Left ventricle myocardium inferior (tissue), 1 donor: ENCODE results near the gene C10orf88. TPM values are rescaled to one million over a fixed set of nuclear protein-coding genes. Genes with fewer than 3 reads are reported as not detected.

ENCODE experiments used
- DNase-seq: peaks from one replicate; pipeline ENCODE4 v3.0.0-alpha.2; 2020
- H3K27ac ChIP-seq: fragments of 200-600 bp; replicated peaks from 2 replicates; pipeline ENCODE4 v1.8.0; 2021
- H3K27me3 ChIP-seq: fragments of 200-600 bp; 2 replicates; pipeline ENCODE4 v1.8.0; 2021; ENCODE audit warnings: low read depth
- H3K36me3 ChIP-seq: fragments of 200-600 bp; 2 replicates; pipeline ENCODE4 v1.8.0; 2021
- H3K4me1 ChIP-seq: fragments of 200-600 bp; 2 replicates; pipeline ENCODE4 v1.8.0; 2021
- H3K4me3 ChIP-seq: fragments of 200-600 bp; 2 replicates; pipeline ENCODE4 v1.8.0; 2021; ENCODE audit warnings: mild to moderate bottlenecking, moderate library complexity
- H3K9me3 ChIP-seq: fragments of 200-600 bp; replicated peaks from 2 replicates; pipeline ENCODE4 v1.8.0; 2021
- intact Hi-C: fragments of 100-400 bp; cut with micrococcal nuclease; formaldehyde crosslinking; loops from one replicate; pipeline ENCODE4 v1.11.0; 2022
- total RNA-seq: library from RNA; stranded (reverse); fragmentation: NEBNext Ultra II Directional; extraction: Animal tissue kit (Norgen Biotek cat#: 25700); gene quantifications from one replicate; pipeline ENCODE4 v1.2.1, GENCODE V29; 2021
- TF ChIP-seq, protein P1 (sequence below): fragments of 200-600 bp; IDR thresholded peaks from 2 replicates; pipeline ENCODE4 v1.8.0; 2021; ENCODE audit warnings: antibody characterized with exemption, mild to moderate bottlenecking, borderline replicate concordance
- donor health status: DM: no; HTN: yes; CAD: no; lungs with severe emphysema.

Gene C10orf88
- total RNA-seq, 1 donor from 2014 or later = 5.6 TPM

DNA sequence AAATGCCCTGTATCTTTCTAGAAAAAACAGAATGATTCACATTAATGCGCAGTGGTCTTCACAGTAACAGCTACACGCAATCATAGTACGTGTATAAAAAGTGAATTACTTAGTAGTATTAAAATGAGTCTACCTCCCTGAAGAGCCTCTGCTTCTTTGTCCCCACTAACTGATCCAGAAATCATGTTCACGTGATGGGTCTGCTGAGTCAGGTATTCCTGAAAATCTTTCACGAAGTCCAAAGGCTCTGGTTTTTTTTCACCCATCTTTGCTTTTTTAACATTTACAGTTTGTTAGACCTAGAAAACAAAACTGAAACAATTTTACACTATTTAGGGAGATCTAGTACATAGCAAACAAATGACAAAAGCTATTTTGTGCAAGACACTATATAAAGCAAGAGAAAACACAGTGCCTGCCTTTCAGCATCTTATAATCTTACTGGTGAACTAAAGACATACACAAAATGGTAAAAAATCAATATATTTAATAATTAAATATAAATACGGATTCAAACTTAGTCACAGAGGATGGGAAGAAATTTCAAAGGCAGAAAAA, 44.4 kb upstream of the C10orf88 start:
- Histone ChIP-seq H3K27me3 (no peaks in the 10 kb centered on the region), H3K9me3 (no peaks in the 10 kb centered on the region), H3K4me3 (no peak overlapping the region), H3K36me3 (peaks cover 42% of the 10 kb centered on the region), H3K4me1 (peaks cover 28% of the 10 kb centered on the region), H3K27ac (no peak overlapping the region)
- TF ChIP-seq, protein P1, sequence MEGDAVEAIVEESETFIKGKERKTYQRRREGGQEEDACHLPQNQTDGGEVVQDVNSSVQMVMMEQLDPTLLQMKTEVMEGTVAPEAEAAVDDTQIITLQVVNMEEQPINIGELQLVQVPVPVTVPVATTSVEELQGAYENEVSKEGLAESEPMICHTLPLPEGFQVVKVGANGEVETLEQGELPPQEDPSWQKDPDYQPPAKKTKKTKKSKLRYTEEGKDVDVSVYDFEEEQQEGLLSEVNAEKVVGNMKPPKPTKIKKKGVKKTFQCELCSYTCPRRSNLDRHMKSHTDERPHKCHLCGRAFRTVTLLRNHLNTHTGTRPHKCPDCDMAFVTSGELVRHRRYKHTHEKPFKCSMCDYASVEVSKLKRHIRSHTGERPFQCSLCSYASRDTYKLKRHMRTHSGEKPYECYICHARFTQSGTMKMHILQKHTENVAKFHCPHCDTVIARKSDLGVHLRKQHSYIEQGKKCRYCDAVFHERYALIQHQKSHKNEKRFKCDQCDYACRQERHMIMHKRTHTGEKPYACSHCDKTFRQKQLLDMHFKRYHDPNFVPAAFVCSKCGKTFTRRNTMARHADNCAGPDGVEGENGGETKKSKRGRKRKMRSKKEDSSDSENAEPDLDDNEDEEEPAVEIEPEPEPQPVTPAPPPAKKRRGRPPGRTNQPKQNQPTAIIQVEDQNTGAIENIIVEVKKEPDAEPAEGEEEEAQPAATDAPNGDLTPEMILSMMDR = no peak
- no peak for DNase-seq
- intact Hi-C loops = no loop called here

DNA sequence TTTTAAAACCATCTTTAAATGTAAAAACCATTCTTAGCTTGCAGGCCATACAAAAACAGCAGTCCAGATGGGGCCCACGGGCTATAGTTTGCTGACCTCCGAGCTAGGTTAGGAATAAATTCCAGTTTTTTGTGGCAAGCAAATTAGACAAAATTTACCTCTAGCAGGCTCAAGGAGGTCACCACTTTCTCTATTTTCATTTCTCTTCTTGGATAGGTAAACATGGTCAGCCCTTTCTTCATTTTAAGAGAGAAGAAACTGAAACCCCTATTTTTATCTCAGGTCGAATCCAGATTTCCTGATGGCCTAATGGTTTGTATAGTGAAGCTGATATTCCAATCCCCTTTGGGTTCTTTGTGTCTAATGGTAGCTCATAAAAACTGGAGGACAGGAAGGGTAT, 43.8 kb upstream of the C10orf88 start:
- Histone ChIP-seq H3K9me3 (no peaks in the 10 kb centered on the region), H3K27ac (no peak overlapping the region), H3K4me1 (peaks cover 28% of the 10 kb centered on the region), H3K27me3 (no peaks in the 10 kb centered on the region), H3K36me3 (peaks cover 46% of the 10 kb centered on the region), H3K4me3 (no peak overlapping the region)
- intact Hi-C loops = no loop called here
- TF ChIP-seq, protein P1 = no peak
- DNase-seq = no peak

DNA sequence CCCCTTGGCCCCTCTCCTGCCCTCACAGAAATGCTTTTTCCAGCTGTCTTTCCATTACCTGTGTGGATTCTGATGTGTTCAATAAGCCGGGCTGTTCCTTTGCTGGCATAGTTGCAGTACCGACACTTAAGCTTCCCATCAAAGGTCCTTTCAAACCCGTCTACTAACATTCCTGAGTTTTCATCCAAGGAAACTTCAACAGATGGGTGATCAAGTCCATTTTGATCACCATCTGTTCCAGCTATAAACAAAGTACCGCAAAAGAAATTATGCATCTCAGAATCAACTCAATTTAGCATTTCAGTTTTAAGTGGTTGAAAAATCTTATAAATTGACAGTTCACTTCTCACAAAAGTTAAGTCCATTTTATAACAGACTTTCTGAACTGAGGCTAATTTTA, 41.9 kb upstream of the C10orf88 start:
- H3K4me1 ChIP-seq = peaks cover 28% of the 10 kb centered on the region
- no peaks in the 10 kb centered on the region for H3K27me3 ChIP-seq
- H3K27ac ChIP-seq = no peak overlapping the region
- H3K36me3 ChIP-seq = peaks cover 46% of the 10 kb centered on the region
- H3K4me3 ChIP-seq = no peak overlapping the region
- intact Hi-C loops = no loop called here
- TF ChIP-seq, protein P1 = no peak
- H3K9me3 ChIP-seq = no peaks in the 10 kb centered on the region
- no peak for DNase-seq

DNA sequence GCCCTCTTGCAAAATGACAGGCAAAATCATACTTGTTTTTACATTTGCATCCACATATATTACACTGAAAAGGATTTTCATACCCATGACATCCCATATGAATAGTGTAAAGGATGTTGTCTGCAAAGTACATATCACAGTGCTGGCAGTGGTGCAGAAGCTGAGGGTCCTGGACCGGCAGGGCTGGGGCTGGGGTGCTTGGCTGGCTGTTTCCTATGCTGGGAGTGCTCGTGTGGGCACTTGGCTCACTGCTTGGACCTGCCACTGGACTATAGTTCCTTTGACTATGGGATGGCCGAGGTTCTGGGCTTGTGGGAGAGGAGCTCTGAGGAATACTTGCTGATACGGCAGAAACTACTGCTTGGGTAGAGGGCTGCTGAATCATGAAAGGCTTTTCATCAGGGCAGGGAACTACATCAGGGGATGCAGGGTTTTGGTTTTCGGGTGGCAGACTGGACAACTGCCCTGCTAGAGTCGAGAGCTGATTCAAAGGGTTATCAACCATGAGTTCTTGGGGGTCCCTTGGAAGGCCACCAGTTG, 39.8 kb upstream of the C10orf88 start:
- Histone ChIP-seq H3K9me3 (no peaks in the 10 kb centered on the region), H3K36me3 (peaks cover 46% of the 10 kb centered on the region), H3K4me3 (no peak overlapping the region), H3K27ac (no peak overlapping the region), H3K4me1 (peaks cover 7% of the 10 kb centered on the region), H3K27me3 (no peaks in the 10 kb centered on the region)
- DNase-seq = no peak
- TF ChIP-seq, protein P1 = no peak
- intact Hi-C loops = no loop called here

DNA sequence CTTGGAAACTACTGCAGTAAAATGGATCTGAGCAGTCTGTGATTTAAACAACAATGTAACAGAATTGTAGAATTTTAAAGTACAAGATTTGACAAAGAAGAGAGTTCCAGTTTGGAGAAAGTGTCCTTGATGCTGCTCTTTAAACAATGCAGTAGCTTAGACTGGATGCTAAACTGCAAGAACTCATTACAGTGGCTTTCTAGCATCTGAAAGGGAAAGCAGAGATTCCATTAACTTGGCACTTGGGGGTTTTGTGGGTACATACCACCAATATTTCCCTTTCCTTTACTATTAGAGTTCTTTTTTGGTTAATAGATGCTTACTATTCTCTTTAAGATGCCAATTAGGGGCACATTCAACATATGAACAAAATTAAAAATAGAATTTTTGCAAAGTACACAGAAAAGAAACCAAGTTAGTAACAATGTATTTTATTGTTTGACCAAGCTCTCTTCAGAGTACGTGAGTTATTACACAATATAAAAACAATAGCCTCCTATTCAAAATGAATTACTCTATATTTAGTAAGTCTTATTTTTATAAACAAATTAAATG, 38.1 kb upstream of the C10orf88 start:
- Histone ChIP-seq H3K36me3 (peaks cover 36% of the 10 kb centered on the region), H3K9me3 (no peaks in the 10 kb centered on the region), H3K27me3 (no peaks in the 10 kb centered on the region), H3K4me3 (no peak overlapping the region), H3K27ac (no peak overlapping the region), H3K4me1 (no peaks in the 10 kb centered on the region)
- TF ChIP-seq, protein P1 = no peak
- intact Hi-C loops = no loop called here
- DNase-seq = no peak
